ENCODE results near the gene NEAT1.

Gene NEAT1

GRCh38 chr11:65420506-65420905 lies 2.1 kb upstream of the NEAT1 start:
- Histone ChIP-seq H3K27ac (peak overlapping the region; percentile 100), H3K4me3 (ENCODE audit: low read depth, low read length) (peak overlapping the region; percentile 93), H3K4me1 (peaks cover 27% of the 10 kb centered on the region), H3K9me3 (ENCODE audit: control insufficient read depth, low read length) (no peaks in the 10 kb centered on the region), H3K79me2 (peaks cover 48% of the 10 kb centered on the region), H3K9ac (peak overlapping the region; percentile 84), H2AFZ (no peak overlapping the region), H3K36me3 (ENCODE audit: control insufficient read depth, insufficient read depth, low read length) (peaks cover 17% of the 10 kb centered on the region), H3K4me2 (ENCODE audit: low read length) (peak overlapping the region; percentile 81), H3K27me3 (ENCODE audit: control insufficient read depth, insufficient read depth, low read length) (no peaks in the 10 kb centered on the region)
- TF ChIP-seq CTCF (IDR thresholded peaks at IDR 0.05) = no peak

DNA sequence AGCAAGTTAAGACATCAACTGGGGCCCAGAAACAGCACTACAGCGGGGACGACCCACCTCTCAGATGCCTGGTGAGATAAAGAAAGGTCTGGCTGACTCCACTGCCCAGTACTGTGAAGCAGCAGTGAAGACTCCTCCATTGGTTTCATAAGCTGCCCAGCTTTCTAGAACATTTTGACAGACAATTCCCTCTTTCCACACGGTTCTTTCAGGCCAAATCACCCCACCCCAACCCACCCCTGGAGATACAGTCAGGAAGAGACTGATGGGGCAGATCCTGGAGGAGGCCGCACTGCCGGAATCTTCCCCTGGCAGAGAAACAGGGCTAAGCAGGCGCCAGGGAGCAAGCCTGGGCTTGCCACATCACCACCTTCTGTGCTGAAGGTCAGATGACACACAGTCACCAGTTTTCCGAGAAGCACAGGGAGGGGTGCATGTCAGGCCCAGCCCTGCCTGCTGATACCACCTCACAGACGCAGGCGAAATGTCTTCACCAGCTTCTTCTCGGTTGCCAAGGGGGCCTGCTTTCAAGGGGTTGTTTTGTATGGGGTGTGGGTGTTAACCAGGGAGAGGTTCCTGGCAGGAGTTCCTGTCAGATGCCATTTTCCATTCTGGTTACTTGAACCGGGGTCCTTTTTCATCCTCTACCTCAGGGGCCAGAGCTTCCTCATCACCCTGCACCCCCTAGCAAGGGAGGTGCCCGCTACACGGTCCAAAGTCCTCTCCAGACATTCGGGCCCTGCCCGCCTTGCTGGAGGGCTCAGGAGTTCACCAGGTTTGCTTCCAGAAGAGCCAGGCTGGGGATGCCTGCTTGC lies 1.4 kb upstream of the NEAT1 start:
- H3K9ac ChIP-seq = peak overlapping the region; percentile 85
- H3K79me2 ChIP-seq = peaks cover 49% of the 10 kb centered on the region
- peak overlapping the region; percentile 81 for H3K4me2 ChIP-seq (ENCODE audit: low read length)
- H3K9me3 ChIP-seq (ENCODE audit: control insufficient read depth, low read length) = no peaks in the 10 kb centered on the region
- TF ChIP-seq CTCF (IDR thresholded peaks at IDR 0.05) = no peak
- peaks cover 22% of the 10 kb centered on the region for H3K36me3 ChIP-seq (ENCODE audit: control insufficient read depth, insufficient read depth, low read length)
- H2AFZ ChIP-seq = no peak overlapping the region
- peaks cover 23% of the 10 kb centered on the region for H3K4me1 ChIP-seq
- peak overlapping the region; percentile 93 for H3K4me3 ChIP-seq (ENCODE audit: low read depth, low read length)
- peak overlapping the region; percentile 100 for H3K27ac ChIP-seq
- H3K27me3 ChIP-seq (ENCODE audit: control insufficient read depth, insufficient read depth, low read length) = no peaks in the 10 kb centered on the region

DNA sequence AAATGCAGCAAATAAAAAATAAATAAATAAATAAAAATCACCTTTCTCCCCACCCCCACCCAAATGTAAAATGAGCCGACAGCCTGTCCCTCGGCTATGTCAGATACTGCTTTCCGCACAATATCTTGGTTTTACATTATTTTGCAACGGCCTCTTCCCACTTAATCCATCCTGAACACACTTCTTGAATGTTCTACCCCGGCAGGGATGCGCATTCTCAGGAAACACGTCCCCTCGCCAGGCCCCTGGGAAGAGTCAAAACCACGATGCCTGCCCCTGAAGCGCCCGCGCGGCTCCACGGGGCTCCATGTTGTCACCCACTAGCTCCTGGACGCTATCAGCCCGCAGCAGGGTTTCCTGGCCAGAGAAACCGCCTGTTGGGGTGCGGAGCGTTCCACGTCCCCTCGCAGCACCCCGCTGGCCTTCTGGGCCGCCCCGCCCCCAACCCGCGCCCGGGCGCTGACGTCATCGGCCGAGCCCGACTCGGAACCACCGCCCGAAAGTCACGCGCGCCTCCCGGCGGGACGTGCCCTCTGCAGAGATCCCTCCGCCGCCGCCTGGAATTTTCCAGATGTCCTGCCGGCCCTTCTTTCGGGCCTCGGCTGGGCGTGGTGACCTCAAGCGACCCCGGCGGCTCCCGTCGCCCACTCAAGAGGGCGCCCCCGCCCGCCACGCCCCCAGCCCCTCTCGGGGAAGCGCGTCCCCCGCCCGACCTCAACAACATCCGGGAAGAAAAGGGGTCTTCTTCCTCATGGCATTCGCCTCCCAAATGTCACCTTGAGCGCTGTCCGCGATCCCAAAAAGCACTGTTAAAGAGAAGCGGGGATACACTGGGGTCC lies 585 bp upstream of the NEAT1 start:
- Histone ChIP-seq H3K27me3 (ENCODE audit: control insufficient read depth, insufficient read depth, low read length) (no peaks in the 10 kb centered on the region), H3K36me3 (ENCODE audit: control insufficient read depth, insufficient read depth, low read length) (peaks cover 29% of the 10 kb centered on the region), H2AFZ (peak overlapping the region; percentile 74), H3K9ac (peak overlapping the region; percentile 100), H3K27ac (peak overlapping the region; percentile 100), H3K9me3 (ENCODE audit: control insufficient read depth, low read length) (no peaks in the 10 kb centered on the region), H3K4me1 (peaks cover 17% of the 10 kb centered on the region), H3K79me2 (peaks cover 49% of the 10 kb centered on the region), H3K4me3 (ENCODE audit: low read depth, low read length) (peak overlapping the region; percentile 93), H3K4me2 (ENCODE audit: low read length) (peak overlapping the region; percentile 81)
- no peak for TF ChIP-seq CTCF (IDR thresholded peaks at IDR 0.05)

DNA sequence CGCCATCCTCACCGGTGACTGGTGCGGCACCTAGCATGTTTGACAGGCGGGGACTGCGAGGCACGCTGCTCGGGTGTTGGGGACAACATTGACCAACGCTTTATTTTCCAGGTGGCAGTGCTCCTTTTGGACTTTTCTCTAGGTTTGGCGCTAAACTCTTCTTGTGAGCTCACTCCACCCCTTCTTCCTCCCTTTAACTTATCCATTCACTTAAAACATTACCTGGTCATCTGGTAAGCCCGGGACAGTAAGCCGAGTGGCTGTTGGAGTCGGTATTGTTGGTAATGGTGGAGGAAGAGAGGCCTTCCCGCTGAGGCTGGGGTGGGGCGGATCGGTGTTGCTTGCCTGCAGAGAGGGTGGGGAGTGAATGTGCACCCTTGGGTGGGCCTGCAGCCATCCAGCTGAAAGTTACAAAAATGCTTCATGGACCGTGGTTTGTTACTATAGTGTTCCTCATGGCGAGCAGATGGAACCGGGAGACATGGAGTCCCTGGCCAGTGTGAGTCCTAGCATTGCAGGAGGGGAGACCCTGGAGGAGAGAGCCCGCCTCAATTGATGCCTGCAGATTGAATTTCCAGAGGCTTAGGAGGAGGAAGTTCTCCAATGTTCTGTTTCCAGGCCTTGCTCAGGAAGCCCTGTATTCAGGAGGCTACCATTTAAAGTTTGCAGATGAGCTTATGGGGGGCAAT lies 1.1 kb downstream of the NEAT1 start:
- Histone ChIP-seq H3K4me2 (ENCODE audit: low read length) (peak overlapping the region; percentile 80), H3K4me1 (peaks cover 14% of the 10 kb centered on the region), H3K79me2 (peaks cover 61% of the 10 kb centered on the region), H3K9ac (peak overlapping the region; percentile 100), H3K27ac (peak overlapping the region; percentile 100), H2AFZ (no peak overlapping the region), H3K27me3 (ENCODE audit: control insufficient read depth, insufficient read depth, low read length) (no peaks in the 10 kb centered on the region), H3K36me3 (ENCODE audit: control insufficient read depth, insufficient read depth, low read length) (peaks cover 29% of the 10 kb centered on the region), H3K9me3 (ENCODE audit: control insufficient read depth, low read length) (no peaks in the 10 kb centered on the region), H3K4me3 (ENCODE audit: low read depth, low read length) (peak overlapping the region; percentile 93)
- no peak for TF ChIP-seq CTCF (IDR thresholded peaks at IDR 0.05)
